Measurements from ENCODE around the gene OR1S2.

DNA sequence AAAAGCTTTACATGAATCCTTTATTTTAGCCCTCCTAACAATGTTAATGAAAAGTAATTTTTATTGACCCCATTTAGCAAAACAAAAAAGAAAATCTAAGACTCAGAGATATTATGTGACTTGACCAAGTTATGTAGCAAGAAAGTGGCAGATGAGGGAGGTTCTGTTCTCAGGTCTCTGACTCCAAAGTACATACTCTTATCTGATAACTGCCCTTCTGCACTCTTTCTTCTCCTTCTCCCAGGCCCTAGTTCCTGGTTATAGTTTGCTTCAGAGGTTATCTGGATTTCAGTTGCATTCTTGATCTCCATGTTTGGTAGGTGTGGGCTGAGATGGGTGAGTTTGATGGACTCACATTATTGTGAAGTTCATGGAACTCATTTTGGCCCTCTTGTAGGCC is 10.6 kb downstream of the OR1S2 start:
- no peak for TF ChIP-seq CTCF (conservative IDR thresholded peaks at IDR 0.05; ENCODE audit: low read length)
- no peak for TF ChIP-seq EZH2phosphoT487 (IDR thresholded peaks at IDR 0.05; ENCODE audit: borderline replicate concordance)

Measured in Loucy (cell line).